IMR-90 (cell line): ENCODE results near the gene POLR1A. TPM values are rescaled to one million over a fixed set of nuclear protein-coding genes. Genes with fewer than 3 reads are reported as not detected.

ENCODE experiments used
- ATAC-seq: fragments of 200-7000 bp; cut with Tn5 transposase; 2 replicates; pipeline ENCODE4 v1.9.1; 2020; ENCODE audit warnings: low read depth, mild to moderate bottlenecking, moderate library complexity
- BruUV-seq: library from RNA; stranded (reverse); fragments of 400-500 nt; replicated peaks from 2 replicates; lab custom pipeline; 2021; lab: Mats Ljungman, UMichigan
- CTCF ChIA-PET: fragments of 300-600 bp; formaldehyde crosslinking; extraction: SDS; loops from one replicate; lab custom pipeline; 2021; ENCODE audit warnings: antibody characterized with exemption; lab: Yijun Ruan, JAX
- POLR2A ChIA-PET: fragments of 300-600 bp; sonication (Branson Sonifier 250); formaldehyde crosslinking; loops from one replicate; lab custom pipeline; 2022; ENCODE audit warnings: antibody characterized with exemption; ENCODE audit not compliant: unreplicated experiment; lab: Charles Lee
- DNase-seq: peaks from one replicate; pipeline ENCODE4 v3.0.0; 2013
- H2AFZ ChIP-seq: replicated peaks from 2 replicates; pipeline ENCODE3; 2013; ENCODE audit warnings: low read length, mild to moderate bottlenecking; ENCODE audit not compliant: poor library complexity
- H2AK5ac ChIP-seq: 2 replicates; pipeline ENCODE4 v1.6.1; 2013; ENCODE audit warnings: low read depth, low read length, inconsistent platforms
- H2AK9ac ChIP-seq: replicated peaks from 2 replicates; pipeline ENCODE3; 2013; ENCODE audit warnings: mild to moderate bottlenecking, low read depth, low read length, moderate library complexity; ENCODE audit not compliant: poor library complexity
- H2BK120ac ChIP-seq: 2 replicates; pipeline ENCODE4 v1.6.1; 2013; ENCODE audit warnings: low read depth, low read length, inconsistent platforms
- H2BK15ac ChIP-seq: 3 replicates; pipeline ENCODE4 v1.6.1; 2013; ENCODE audit warnings: low read depth, low read length, inconsistent platforms
- H2BK20ac ChIP-seq: 2 replicates; pipeline ENCODE4 v1.6.1; 2013; ENCODE audit warnings: low read depth, mild to moderate bottlenecking, inconsistent platforms, low read length, moderate library complexity
- H2BK5ac ChIP-seq: 2 replicates; pipeline ENCODE4 v1.6.1; 2013; ENCODE audit warnings: mild to moderate bottlenecking, low read depth, low read length, inconsistent platforms; ENCODE audit not compliant: poor library complexity, severe bottlenecking
- H3K14ac ChIP-seq: replicated peaks from 2 replicates; pipeline ENCODE4 v1.6.1; 2013; ENCODE audit warnings: low read depth, low read length, inconsistent platforms
- H3K18ac ChIP-seq: 2 replicates; pipeline ENCODE4 v1.6.1; 2013; ENCODE audit warnings: low read depth, low read length, control low read depth
- H3K23ac ChIP-seq: 2 replicates; pipeline ENCODE4 v1.6.1; 2013; ENCODE audit warnings: low read depth, low read length, inconsistent platforms
- H3K27ac ChIP-seq: 2 replicates; pipeline ENCODE4 v1.5.1; 2013; ENCODE audit warnings: mild to moderate bottlenecking, control low read depth, low read length; ENCODE audit not compliant: insufficient read depth
- H3K27me3 ChIP-seq: 2 replicates; pipeline ENCODE4 v1.6.1; 2013; ENCODE audit warnings: low read length; ENCODE audit not compliant: control insufficient read depth, insufficient read depth
- H3K36me3 ChIP-seq: 2 replicates; pipeline ENCODE4 v1.6.1; 2013; ENCODE audit warnings: low read length, mixed read lengths; ENCODE audit not compliant: control insufficient read depth, insufficient read depth
- H3K4ac ChIP-seq: 2 replicates; pipeline ENCODE4 v1.6.1; 2013; ENCODE audit warnings: low read depth, low read length, inconsistent platforms
- H3K4me1 ChIP-seq: 2 replicates; pipeline ENCODE4 v1.6.1; 2013; ENCODE audit warnings: low read length, mixed read lengths; ENCODE audit not compliant: control insufficient read depth, insufficient read depth
- H3K4me2 ChIP-seq: 2 replicates; pipeline ENCODE4 v1.6.1; 2013; ENCODE audit warnings: low read depth, mild to moderate bottlenecking, control low read depth, low read length, moderate library complexity
- H3K4me3 ChIP-seq: 2 replicates; pipeline ENCODE4 v1.5.1; 2013; ENCODE audit warnings: low read depth, mild to moderate bottlenecking, control low read depth, low read length, moderate library complexity; ENCODE audit not compliant: insufficient read depth
- H3K56ac ChIP-seq: 2 replicates; pipeline ENCODE4 v1.6.1; 2013; ENCODE audit warnings: low read length, inconsistent platforms; ENCODE audit not compliant: insufficient read depth; ENCODE audit errors: extremely low read depth
- H3K79me1 ChIP-seq, 2 experiments: 2 replicates each; pipeline ENCODE4 v1.6.1; 2013; ENCODE audit warnings: low read length in 2 of 2, inconsistent platforms in 1 of 2, low read depth in 1 of 2
- H3K9ac ChIP-seq: 2 replicates; pipeline ENCODE4 v1.6.1; 2013; ENCODE audit warnings: low read depth, low read length, control low read depth
- H3K9me1 ChIP-seq: 2 replicates; pipeline ENCODE4 v1.6.1; 2013; ENCODE audit warnings: low read length, inconsistent platforms; ENCODE audit not compliant: insufficient read depth
- H3K9me3 ChIP-seq: 2 replicates; pipeline ENCODE4 v1.6.1; 2013; ENCODE audit warnings: low read length; ENCODE audit not compliant: control insufficient read depth, insufficient read depth
- H4K20me1 ChIP-seq: 2 replicates; pipeline ENCODE4 v1.6.1; 2013; ENCODE audit warnings: low read length, inconsistent platforms; ENCODE audit not compliant: insufficient read depth
- H4K5ac ChIP-seq: 2 replicates; pipeline ENCODE4 v1.6.1; 2013; ENCODE audit warnings: mild to moderate bottlenecking, low read depth, low read length, control low read depth
- H4K8ac ChIP-seq, 2 experiments: 2 replicates each; pipeline ENCODE4 v1.6.1; 2013; ENCODE audit warnings: low read depth in 2 of 2, low read length in 2 of 2, control low read depth in 1 of 2, inconsistent platforms in 1 of 2
- H4K91ac ChIP-seq: 2 replicates; pipeline ENCODE4 v1.6.1; 2013; ENCODE audit warnings: low read depth, low read length, inconsistent platforms; ENCODE audit not compliant: insufficient read depth
- BHLHE40 ChIP-seq: fragments of 150-350 bp; IDR thresholded peaks from 2 replicates; pipeline ENCODE4 v1.6.1; 2016; ENCODE audit warnings: mild to moderate bottlenecking, low read depth, low read length
- CEBPB ChIP-seq: IDR thresholded peaks from 2 replicates; pipeline ENCODE4 v1.6.1; 2012; ENCODE audit warnings: low read depth, low read length, improper control_type of control experiment
- CHD1 ChIP-seq: IDR thresholded peaks from 2 replicates; pipeline ENCODE4 v1.6.1; 2012; ENCODE audit warnings: low read depth, low read length, improper control_type of control experiment
- CTCF ChIP-seq: conservative IDR thresholded peaks from 2 replicates; pipeline ENCODE4 v1.5.1; 2012; ENCODE audit warnings: mild to moderate bottlenecking, low read depth, low read length, improper control_type of control experiment
- ELK1 ChIP-seq: fragments of 150-350 bp; IDR thresholded peaks from 2 replicates; pipeline ENCODE4 v1.6.1; 2016; ENCODE audit warnings: low read depth, mild to moderate bottlenecking, low read length, moderate library complexity, borderline replicate concordance
- FOS ChIP-seq: fragments of 150-350 bp; IDR thresholded peaks from 2 replicates; pipeline ENCODE4 v1.6.1; 2016; ENCODE audit warnings: low read depth, low read length
- MAFK ChIP-seq: IDR thresholded peaks from 2 replicates; pipeline ENCODE4 v1.6.1; 2012; ENCODE audit warnings: low read depth, low read length, improper control_type of control experiment
- MAZ ChIP-seq: IDR thresholded peaks from 2 replicates; pipeline ENCODE4 v1.6.1; 2012; ENCODE audit warnings: low read depth, mild to moderate bottlenecking, low read length, improper control_type of control experiment, moderate library complexity, borderline replicate concordance
- MXI1 ChIP-seq: IDR thresholded peaks from 2 replicates; pipeline ENCODE4 v1.6.1; 2012; ENCODE audit warnings: low read depth, mild to moderate bottlenecking, low read length, moderate library complexity, borderline replicate concordance
- NFE2L2 ChIP-seq: fragments of 150-350 bp; IDR thresholded peaks from 2 replicates; pipeline ENCODE4 v1.6.1; 2016; ENCODE audit warnings: low read depth, mild to moderate bottlenecking, low read length
- POLR2A ChIP-seq: IDR thresholded peaks from 2 replicates; pipeline ENCODE4 v1.6.1; 2012; ENCODE audit warnings: mild to moderate bottlenecking, low read depth, low read length
- RAD21 ChIP-seq: IDR thresholded peaks from 2 replicates; pipeline ENCODE4 v1.6.1; 2012; ENCODE audit warnings: low read length, improper control_type of control experiment
- RCOR1 ChIP-seq: IDR thresholded peaks from 2 replicates; pipeline ENCODE4 v1.6.1; 2012; ENCODE audit warnings: mild to moderate bottlenecking, low read length, improper control_type of control experiment; ENCODE audit not compliant: insufficient replicate concordance
- RFX5 ChIP-seq: IDR thresholded peaks from 2 replicates; pipeline ENCODE4 v1.8.0; 2012; ENCODE audit warnings: low read depth, mild to moderate bottlenecking, low read length, moderate library complexity
- SMC3 ChIP-seq: fragments of 150-350 bp; IDR thresholded peaks from 2 replicates; pipeline ENCODE4 v1.6.1; 2016; ENCODE audit warnings: low read depth, mild to moderate bottlenecking, antibody characterized with exemption, low read length, moderate library complexity
- WGBS, 2 experiments: methylation state at CpG; one replicate each; pipeline versions ENCODE4 v1.1.5 to v1.1.7; 2013; ENCODE audit warnings: missing lambda C conversion rate in 2 of 2; ENCODE audit not compliant: insufficient read length in 1 of 2; ENCODE audit errors: extremely low coverage in 2 of 2; 5-methylcytosine and 5-hydroxymethylcytosine counted together
- dilution Hi-C: fragments of 300-500 bp; cut with HindIII; formaldehyde crosslinking; loops from one replicate; pipeline ENCODE4 v1.14.3; 2018; ENCODE audit warnings: low sequenced_read_pairs; ENCODE audit not compliant: unreplicated experiment
- in situ Hi-C: fragments of 300-500 bp; cut with MboI; formaldehyde crosslinking; loops from 3 replicates; pipeline ENCODE4 v1.14.3; 2019; ENCODE audit warnings: low sequenced_read_pairs, inconsistent platforms, mixed read lengths
- intact Hi-C: fragments of 100-400 bp; cut with micrococcal nuclease; formaldehyde crosslinking; loops from 2 replicates; pipeline ENCODE4 v1.10.0; 2022
- polyA plus RNA-seq, 3 experiments: library from polyadenylated mRNA; depleted of rRNA; stranded (reverse); fragments of >200 nt; gene quantifications; 2 replicates each; pipeline ENCODE4 v1.2.3, GENCODE V29; 2012; ENCODE audit warnings: low replicate concordance in 1 of 3
- total RNA-seq: library from RNA; depleted of rRNA; stranded (reverse); fragments of >200 nt; gene quantifications from 2 replicates; pipeline ENCODE4 v1.2.3, GENCODE V29; 2012
- TF ChIP-seq, protein P1 (sequence below): fragments of 150-350 bp; IDR thresholded peaks from 2 replicates; pipeline ENCODE4 v1.6.1; 2017; ENCODE audit warnings: mild to moderate bottlenecking, antibody characterized with exemption, low read length, low read depth

POLR1A gene
- total and polyA plus RNA-seq, 2 of the 4 experiments (the other 2 are of a cell fraction), result 7.6 to 27.4 TPM

GRCh38 chr2:86147793-86148192, 42.1 kb upstream of the POLR1A start:
- no peak overlapping the region for H3K4me2 ChIP-seq
- no peak overlapping the region for H3K9ac ChIP-seq
- ATAC-seq (no peak), DNase-seq (no peak)
- TF ChIP-seq RAD21 (no peak), SMC3 (no peak), BHLHE40 (no peak), RFX5 (no peak), FOS (no peak), MXI1 (no peak), CHD1 (no peak), NFE2L2 (no peak), MAFK (no peak), POLR2A (no peak), CTCF (no peak), MAZ (no peak), RCOR1 (no peak), ELK1 (no peak), CEBPB (no peak)
- TF ChIP-seq, protein P1, sequence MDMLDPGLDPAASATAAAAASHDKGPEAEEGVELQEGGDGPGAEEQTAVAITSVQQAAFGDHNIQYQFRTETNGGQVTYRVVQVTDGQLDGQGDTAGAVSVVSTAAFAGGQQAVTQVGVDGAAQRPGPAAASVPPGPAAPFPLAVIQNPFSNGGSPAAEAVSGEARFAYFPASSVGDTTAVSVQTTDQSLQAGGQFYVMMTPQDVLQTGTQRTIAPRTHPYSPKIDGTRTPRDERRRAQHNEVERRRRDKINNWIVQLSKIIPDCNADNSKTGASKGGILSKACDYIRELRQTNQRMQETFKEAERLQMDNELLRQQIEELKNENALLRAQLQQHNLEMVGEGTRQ, result no peak
- peaks cover 58% of the 10 kb centered on the region for H3K36me3 ChIP-seq
- no peaks in the 10 kb centered on the region for H3K27me3 ChIP-seq
- no peak overlapping the region for H2AFZ ChIP-seq
- H2BK120ac ChIP-seq, result no peak overlapping the region
- intact Hi-C loops, result loop anchor here (10.0 kb wide), 1 partner anchor 317 kb away; no protein-coding TSS in a partner anchor
- H3K18ac ChIP-seq, result no peak overlapping the region
- H3K79me1 ChIP-seq, result peaks cover 7 to 9% of the 10 kb centered on the region in 2 experiments; a peak in 2 of 4 replicates
- H2BK15ac ChIP-seq, result no peak overlapping the region
- H3K23ac ChIP-seq, result no peak overlapping the region
- H3K4me1 ChIP-seq, result no peaks in the 10 kb centered on the region
- no peak overlapping the region for H2BK5ac ChIP-seq
- H3K9me1 ChIP-seq, result no peaks in the 10 kb centered on the region
- dilution Hi-C loops, result no loop called here
- 40% methylated on average over 1 of the region's 2 CpGs; no CpG with 5 or more reads in 1 of the 2 experiments for WGBS, 2 experiments
- H4K91ac ChIP-seq, result no peak overlapping the region
- no peaks in the 10 kb centered on the region for H3K9me3 ChIP-seq
- ChIA-PET POLR2A (no interaction called here), CTCF (no interaction called here)
- no peak overlapping the region for H3K56ac ChIP-seq
- H3K14ac ChIP-seq, result no peak overlapping the region
- no peak overlapping the region for H3K27ac ChIP-seq
- no peak overlapping the region for H2AK9ac ChIP-seq
- no TSS peak for BruUV-seq
- H3K4ac ChIP-seq, result no peak overlapping the region
- no peak overlapping the region for H3K4me3 ChIP-seq
- no peaks in the 10 kb centered on the region for H4K20me1 ChIP-seq
- in situ Hi-C loops, result no loop called here
- H4K8ac ChIP-seq, result no peak overlapping the region
- no peak overlapping the region for H4K5ac ChIP-seq
- no peak overlapping the region for H2AK5ac ChIP-seq
- H2BK20ac ChIP-seq, result no peak overlapping the region
